ENCODE measurements around the gene PTPRM. TPM values are rescaled to one million over a fixed set of nuclear protein-coding genes. Genes with fewer than 3 reads are reported as not detected.

Gene PTPRM
- polyA plus RNA-seq, 3 donors, result 0.04 to 2.1 (median 0.66) TPM

- no peak overlapping the region for H3K4me3 Mint-ChIP-seq
Measured at GRCh38 chr18:7946734-7947377, 379.7 kb downstream of the PTPRM start.

GRCh38 chr18:7950380-7951136 is 383.4 kb downstream of the PTPRM start:
- Histone ChIP-seq H3K4me3 (replicated peaks in 1 of 3; ENCODE audit: low read depth in 2 of 3, low read length in 3 of 3) (no peak overlapping the region), H3K4me1 (ENCODE audit: control insufficient read depth in 1 of 2, insufficient read depth in 2 of 2, low read length in 2 of 2) (no peaks in the 10 kb centered on the region), H3K36me3 (replicated peaks in 1 of 2; ENCODE audit: control insufficient read depth in 1 of 2, insufficient read depth in 2 of 2, low read length in 2 of 2) (no peaks in the 10 kb centered on the region), H3K79me2 (ENCODE audit: insufficient read depth, low read length) (no peaks in the 10 kb centered on the region), H4K20me1 (ENCODE audit: insufficient read depth, low read length) (no peaks in the 10 kb centered on the region), H3K27ac (ENCODE audit: low read depth in 1 of 2, low read length in 2 of 2) (no peak overlapping the region), H3K9me3 (replicated peaks in 1 of 2; ENCODE audit: control insufficient read depth in 1 of 2, insufficient read depth in 1 of 2, low read length in 2 of 2) (no peaks in the 10 kb centered on the region), H2AFZ (ENCODE audit: insufficient read depth, low read depth, low read length, poor library complexity, severe bottlenecking) (no peak overlapping the region), H3K4me2 (replicated peaks; ENCODE audit: extremely low read depth, low read length, poor library complexity, severe bottlenecking) (no peak overlapping the region), H3K9ac (ENCODE audit: insufficient read depth, low read length, poor library complexity, severe bottlenecking) (no peak overlapping the region), H3K27me3 (ENCODE audit: control insufficient read depth in 2 of 2, insufficient read depth in 2 of 2, low read length in 2 of 2) (no peaks in the 10 kb centered on the region)
- TF ChIP-seq, protein P1, sequence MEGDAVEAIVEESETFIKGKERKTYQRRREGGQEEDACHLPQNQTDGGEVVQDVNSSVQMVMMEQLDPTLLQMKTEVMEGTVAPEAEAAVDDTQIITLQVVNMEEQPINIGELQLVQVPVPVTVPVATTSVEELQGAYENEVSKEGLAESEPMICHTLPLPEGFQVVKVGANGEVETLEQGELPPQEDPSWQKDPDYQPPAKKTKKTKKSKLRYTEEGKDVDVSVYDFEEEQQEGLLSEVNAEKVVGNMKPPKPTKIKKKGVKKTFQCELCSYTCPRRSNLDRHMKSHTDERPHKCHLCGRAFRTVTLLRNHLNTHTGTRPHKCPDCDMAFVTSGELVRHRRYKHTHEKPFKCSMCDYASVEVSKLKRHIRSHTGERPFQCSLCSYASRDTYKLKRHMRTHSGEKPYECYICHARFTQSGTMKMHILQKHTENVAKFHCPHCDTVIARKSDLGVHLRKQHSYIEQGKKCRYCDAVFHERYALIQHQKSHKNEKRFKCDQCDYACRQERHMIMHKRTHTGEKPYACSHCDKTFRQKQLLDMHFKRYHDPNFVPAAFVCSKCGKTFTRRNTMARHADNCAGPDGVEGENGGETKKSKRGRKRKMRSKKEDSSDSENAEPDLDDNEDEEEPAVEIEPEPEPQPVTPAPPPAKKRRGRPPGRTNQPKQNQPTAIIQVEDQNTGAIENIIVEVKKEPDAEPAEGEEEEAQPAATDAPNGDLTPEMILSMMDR (IDR thresholded peaks at IDR 0.05), result no peak
- H3K27ac Mint-ChIP-seq, result no peak overlapping the region
- H3K27me3 Mint-ChIP-seq (ENCODE audit: low read depth in 3 of 3), result no peaks in the 10 kb centered on the region
- peaks cover 0 to 3% (median 0%) of the 10 kb centered on the region in 7 donors for H3K9me3 Mint-ChIP-seq
- H3K4me1 Mint-ChIP-seq, result no peaks in the 10 kb centered on the region
- no peaks in the 10 kb centered on the region for H3K36me3 Mint-ChIP-seq
- 84% methylated on average over 2 of the region's 6 CpGs for WGBS (ENCODE audit: insufficient coverage)
- intact Hi-C loops (cut with micrococcal nuclease), result no loop called here
- DNase-seq, result no peak
- H3K4me3 Mint-ChIP-seq, result no peak overlapping the region

More at GRCh38 chr18:7946734-7947377, 379.7 kb downstream of the PTPRM start:
- H3K4me3 ChIP-seq (replicated peaks in 1 of 3; ENCODE audit: low read depth in 2 of 3, low read length in 3 of 3), result no peak overlapping the region
- no peak overlapping the region for H3K27ac ChIP-seq (ENCODE audit: low read depth in 1 of 2, low read length in 2 of 2)
- H3K9me3 Mint-ChIP-seq, result peaks cover 0 to 4% (median 2%) of the 10 kb centered on the region in 7 donors
- TF ChIP-seq, protein P1 (IDR thresholded peaks at IDR 0.05), result no peak
- intact Hi-C loops (cut with micrococcal nuclease), result no loop called here
- no peak overlapping the region for H3K4me2 ChIP-seq (replicated peaks; ENCODE audit: extremely low read depth, low read length, poor library complexity, severe bottlenecking)
- H3K27ac Mint-ChIP-seq, result no peak overlapping the region
- H3K9ac ChIP-seq (ENCODE audit: insufficient read depth, low read length, poor library complexity, severe bottlenecking), result no peak overlapping the region
- H3K9me3 ChIP-seq (replicated peaks in 1 of 2; ENCODE audit: control insufficient read depth in 1 of 2, insufficient read depth in 1 of 2, low read length in 2 of 2), result no peaks in the 10 kb centered on the region
- 40% methylated on average over 1 of the region's 7 CpGs for WGBS (ENCODE audit: insufficient coverage)
- H4K20me1 ChIP-seq (ENCODE audit: insufficient read depth, low read length), result no peaks in the 10 kb centered on the region
- no peaks in the 10 kb centered on the region for H3K27me3 ChIP-seq (ENCODE audit: control insufficient read depth in 2 of 2, insufficient read depth in 2 of 2, low read length in 2 of 2)
- H2AFZ ChIP-seq (ENCODE audit: insufficient read depth, low read depth, low read length, poor library complexity, severe bottlenecking), result no peak overlapping the region
- no peaks in the 10 kb centered on the region for H3K36me3 Mint-ChIP-seq
- H3K27me3 Mint-ChIP-seq (ENCODE audit: low read depth in 3 of 3), result peaks cover 0 to 1% (median 0%) of the 10 kb centered on the region in 3 donors
- H3K79me2 ChIP-seq (ENCODE audit: insufficient read depth, low read length), result no peaks in the 10 kb centered on the region
- H3K36me3 ChIP-seq (replicated peaks in 1 of 2; ENCODE audit: control insufficient read depth in 1 of 2, insufficient read depth in 2 of 2, low read length in 2 of 2), result no peaks in the 10 kb centered on the region
- no peaks in the 10 kb centered on the region for H3K4me1 ChIP-seq (ENCODE audit: control insufficient read depth in 1 of 2, insufficient read depth in 2 of 2, low read length in 2 of 2)
- no peak for DNase-seq
- H3K4me1 Mint-ChIP-seq, result no peaks in the 10 kb centered on the region
